BJ (cell line): ENCODE measurements around the gene PREPL. TPM values are rescaled to one million over a fixed set of nuclear protein-coding genes. Genes with fewer than 3 reads are reported as not detected.

ENCODE experiments used
- CTCF ChIA-PET: fragments of 350-600 bp; formaldehyde crosslinking; extraction: SDS; loops from one replicate; lab custom pipeline; 2021; ENCODE audit warnings: antibody characterized with exemption, inconsistent platforms; lab: Yijun Ruan, JAX
- POLR2A ChIA-PET: fragments of 300-600 bp; sonication (Branson Sonifier 250); formaldehyde crosslinking; extraction: SDS; loops from one replicate; lab custom pipeline; 2021; ENCODE audit warnings: antibody characterized with exemption; lab: Charles Lee
- DNase-seq: peaks from one replicate; pipeline ENCODE4 v3.0.0-alpha.2; 2011; ENCODE audit warnings: low read depth
- H3K27me3 ChIP-seq: 2 replicates; pipeline ENCODE4 v1.6.0; 2011; ENCODE audit warnings: low read length; ENCODE audit not compliant: control insufficient read depth, insufficient read depth
- H3K36me3 ChIP-seq: 2 replicates; pipeline ENCODE4 v1.5.1; 2011; ENCODE audit warnings: low read length; ENCODE audit not compliant: control insufficient read depth, insufficient read depth
- H3K4me3 ChIP-seq: 2 replicates; pipeline ENCODE4 v1.5.1; 2011; ENCODE audit warnings: low read depth, mild to moderate bottlenecking, control low read depth, low read length
- polyA plus RNA-seq: library from polyadenylated mRNA; depleted of rRNA; stranded (reverse); fragments of >200 nt; gene quantifications from 2 replicates; pipeline ENCODE4 v1.2.3, GENCODE V29; 2011
- TF ChIP-seq, protein P1 (sequence below): IDR thresholded peaks from 2 replicates; pipeline ENCODE4 v1.5.1; 2011; ENCODE audit warnings: low read depth, mild to moderate bottlenecking, control low read depth, inconsistent platforms, low read length, moderate library complexity; ENCODE audit not compliant: insufficient read depth

The PREPL gene
- polyA plus RNA-seq, 1 experiment, result 18.4 TPM

DNA sequence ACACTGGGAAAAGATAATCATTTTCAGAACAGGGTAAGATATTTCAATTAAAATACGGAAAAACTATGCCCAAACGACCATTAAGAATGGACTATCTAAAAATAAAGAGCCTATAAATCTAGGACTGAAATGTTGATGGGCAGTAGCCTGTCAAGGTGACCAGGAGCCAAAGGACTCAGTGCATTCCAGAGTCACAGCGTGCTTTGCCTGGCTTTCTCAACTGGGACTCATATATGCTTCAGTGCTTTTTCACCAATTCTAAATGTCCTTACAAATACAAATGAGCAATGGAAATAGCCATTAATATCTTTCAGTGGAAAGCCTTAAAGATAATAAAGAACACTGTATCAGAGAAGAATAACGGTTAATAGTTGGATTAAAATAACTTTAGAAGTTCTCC, 35.4 kb downstream of the PREPL start:
- ChIA-PET POLR2A (no interaction called here), CTCF (no interaction called here)
- TF ChIP-seq, protein P1, sequence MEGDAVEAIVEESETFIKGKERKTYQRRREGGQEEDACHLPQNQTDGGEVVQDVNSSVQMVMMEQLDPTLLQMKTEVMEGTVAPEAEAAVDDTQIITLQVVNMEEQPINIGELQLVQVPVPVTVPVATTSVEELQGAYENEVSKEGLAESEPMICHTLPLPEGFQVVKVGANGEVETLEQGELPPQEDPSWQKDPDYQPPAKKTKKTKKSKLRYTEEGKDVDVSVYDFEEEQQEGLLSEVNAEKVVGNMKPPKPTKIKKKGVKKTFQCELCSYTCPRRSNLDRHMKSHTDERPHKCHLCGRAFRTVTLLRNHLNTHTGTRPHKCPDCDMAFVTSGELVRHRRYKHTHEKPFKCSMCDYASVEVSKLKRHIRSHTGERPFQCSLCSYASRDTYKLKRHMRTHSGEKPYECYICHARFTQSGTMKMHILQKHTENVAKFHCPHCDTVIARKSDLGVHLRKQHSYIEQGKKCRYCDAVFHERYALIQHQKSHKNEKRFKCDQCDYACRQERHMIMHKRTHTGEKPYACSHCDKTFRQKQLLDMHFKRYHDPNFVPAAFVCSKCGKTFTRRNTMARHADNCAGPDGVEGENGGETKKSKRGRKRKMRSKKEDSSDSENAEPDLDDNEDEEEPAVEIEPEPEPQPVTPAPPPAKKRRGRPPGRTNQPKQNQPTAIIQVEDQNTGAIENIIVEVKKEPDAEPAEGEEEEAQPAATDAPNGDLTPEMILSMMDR, result no peak
- Histone ChIP-seq H3K27me3 (no peaks in the 10 kb centered on the region), H3K4me3 (no peak overlapping the region), H3K36me3 (peaks cover 8% of the 10 kb centered on the region)
- no peak for DNase-seq

DNA sequence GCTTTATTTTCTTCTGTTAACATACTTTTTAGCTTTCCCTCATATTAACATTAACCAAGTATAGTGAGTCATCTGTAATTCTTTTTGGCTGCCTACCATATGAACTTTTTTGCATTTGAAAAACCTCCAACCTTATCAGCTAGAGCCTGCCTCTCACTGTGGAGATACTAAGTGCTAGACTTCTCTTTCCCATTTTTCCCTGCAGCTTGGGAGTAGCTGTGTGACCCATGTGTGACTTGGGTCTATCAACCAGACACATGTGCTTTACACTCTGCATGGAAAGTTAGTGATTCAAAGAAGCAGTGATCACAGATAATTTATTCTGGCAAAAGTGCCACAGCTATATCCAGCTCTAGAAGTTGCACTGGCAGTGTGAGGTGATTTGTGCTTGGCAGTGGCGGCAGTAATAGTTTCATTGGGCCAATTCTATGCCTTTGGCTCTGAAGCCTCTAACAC, 36.3 kb downstream of the PREPL start:
- Histone ChIP-seq H3K4me3 (no peak overlapping the region), H3K36me3 (peaks cover 12% of the 10 kb centered on the region), H3K27me3 (no peaks in the 10 kb centered on the region)
- TF ChIP-seq, protein P1, result no peak
- POLR2A ChIA-PET, result interaction anchor here (0.5 to 0.6 kb wide), 2 partner anchors 33 to 103 kb away, joined by 3 read pairs; no protein-coding TSS in a partner anchor
- CTCF ChIA-PET, result interaction anchor here (1.1 kb wide), 1 partner anchor 634 kb away, joined by 3 read pairs; no protein-coding TSS in a partner anchor
- peak; percentile 35 for DNase-seq

DNA sequence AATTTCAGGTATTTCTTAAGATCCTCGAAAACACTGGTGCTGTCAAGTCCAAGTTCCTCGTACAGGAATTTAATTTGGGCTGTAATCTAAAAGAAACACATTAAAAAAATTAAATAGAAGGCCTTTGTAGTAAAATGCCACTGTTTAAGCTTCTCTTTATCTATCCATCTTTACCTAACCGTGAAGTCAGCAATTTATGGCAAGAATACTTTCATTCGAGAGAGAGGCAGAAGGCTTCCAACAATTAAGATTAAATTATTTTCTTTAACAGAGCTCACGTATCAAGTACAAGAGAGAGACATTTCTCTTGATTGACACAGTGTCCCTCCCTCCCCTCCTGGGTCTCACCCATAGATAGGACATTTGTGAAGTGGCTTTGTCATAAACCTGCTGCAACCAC, 39.9 kb downstream of the PREPL start:
- peaks cover 12% of the 10 kb centered on the region for H3K36me3 ChIP-seq
- TF ChIP-seq, protein P1, result no peak
- POLR2A ChIA-PET, result no interaction called here
- H3K4me3 ChIP-seq, result no peak overlapping the region
- CTCF ChIA-PET, result interaction anchor here (1.2 kb wide), 1 partner anchor 12 kb away, joined by 4 read pairs; no protein-coding TSS in a partner anchor
- no peaks in the 10 kb centered on the region for H3K27me3 ChIP-seq
- DNase-seq, result no peak

DNA sequence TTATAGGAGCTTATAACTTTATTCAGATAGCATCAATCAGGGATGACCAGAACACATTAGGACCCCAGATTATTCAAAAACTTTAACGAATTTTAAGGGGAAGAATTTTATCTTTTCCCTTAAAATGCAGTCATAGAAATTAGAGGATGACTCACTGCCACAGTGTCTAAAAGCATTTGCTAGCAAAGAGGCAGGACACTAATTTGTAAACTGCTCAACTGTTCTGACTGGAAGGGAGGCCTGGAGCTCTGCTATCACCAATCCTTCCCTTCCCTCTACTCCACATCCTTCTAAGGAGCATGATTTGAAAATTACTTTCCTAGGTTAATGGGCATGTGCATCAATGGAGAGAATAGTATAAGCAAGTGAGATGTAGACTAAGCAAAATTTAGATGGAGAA, 40.5 kb downstream of the PREPL start:
- POLR2A ChIA-PET, result no interaction called here
- H3K4me3 ChIP-seq, result no peak overlapping the region
- TF ChIP-seq, protein P1, result no peak
- H3K27me3 ChIP-seq, result no peaks in the 10 kb centered on the region
- H3K36me3 ChIP-seq, result peaks cover 11% of the 10 kb centered on the region
- no peak for DNase-seq
- CTCF ChIA-PET, result interaction anchor here (0.9 to 1.2 kb wide), 2 partner anchors 13 to 22 kb away, joined by 4 read pairs; no protein-coding TSS in a partner anchor

DNA sequence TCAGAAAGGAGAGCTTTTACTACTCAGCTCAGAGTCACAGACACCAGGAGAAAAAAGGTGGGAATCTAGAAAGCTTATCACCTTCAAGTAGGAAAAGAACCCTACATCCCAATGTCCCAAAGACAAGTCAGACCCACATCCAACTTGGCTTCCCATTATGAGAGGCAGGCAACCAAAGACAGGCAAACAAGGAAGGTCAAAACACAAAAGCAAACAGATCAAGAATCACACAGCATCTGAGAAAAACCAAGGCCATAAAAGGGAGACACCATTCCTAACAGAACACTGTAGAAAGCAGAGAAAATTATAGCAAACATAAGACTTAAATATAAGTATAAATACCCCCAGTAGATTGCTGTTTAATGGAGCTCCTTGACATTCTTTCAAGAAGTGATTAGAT, 45.3 kb downstream of the PREPL start:
- ChIA-PET CTCF (no interaction called here), POLR2A (no interaction called here)
- TF ChIP-seq, protein P1, result no peak
- Histone ChIP-seq H3K27me3 (no peaks in the 10 kb centered on the region), H3K4me3 (no peak overlapping the region), H3K36me3 (peaks cover 6% of the 10 kb centered on the region)
- no peak for DNase-seq
